ENCODE data around the gene CXCL13.
"Not testable (repeated sequence)": the region's sequence is repeated elsewhere in the genome, so short reads cannot be mapped to it uniquely, and the experiment has no call there.

Gene CXCL13, protein sequence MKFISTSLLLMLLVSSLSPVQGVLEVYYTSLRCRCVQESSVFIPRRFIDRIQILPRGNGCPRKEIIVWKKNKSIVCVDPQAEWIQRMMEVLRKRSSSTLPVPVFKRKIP

GRCh38 chr4:77605210-77605902 is at the start of gene CXCL13:
TSS of gene CXCL13 (plus strand) at chr4:77605820. CDS start at chr4:77605866, 46 bp downstream.
- no peak for DNase-seq (ENCODE audit: low read depth)
- no peak for TF ChIP-seq CTCF (IDR thresholded peaks at IDR 0.05; ENCODE audit: control insufficient read depth, insufficient read depth, low read depth, low read length, missing control alignments)
- no peak within 1 kb of the TSS for H3K4me3 ChIP-seq (ENCODE audit: control insufficient read depth, low read depth, low read length)

GRCh38 chr4:77560170-77560569 is 45.5 kb upstream of the CXCL13 start:
- DNase-seq (ENCODE audit: low read depth), result no peak
- no peak overlapping the region for H3K4me3 ChIP-seq (ENCODE audit: control insufficient read depth, low read depth, low read length)
- TF ChIP-seq CTCF (IDR thresholded peaks at IDR 0.05; ENCODE audit: control insufficient read depth, insufficient read depth, low read depth, low read length, missing control alignments), result no peak

DNA sequence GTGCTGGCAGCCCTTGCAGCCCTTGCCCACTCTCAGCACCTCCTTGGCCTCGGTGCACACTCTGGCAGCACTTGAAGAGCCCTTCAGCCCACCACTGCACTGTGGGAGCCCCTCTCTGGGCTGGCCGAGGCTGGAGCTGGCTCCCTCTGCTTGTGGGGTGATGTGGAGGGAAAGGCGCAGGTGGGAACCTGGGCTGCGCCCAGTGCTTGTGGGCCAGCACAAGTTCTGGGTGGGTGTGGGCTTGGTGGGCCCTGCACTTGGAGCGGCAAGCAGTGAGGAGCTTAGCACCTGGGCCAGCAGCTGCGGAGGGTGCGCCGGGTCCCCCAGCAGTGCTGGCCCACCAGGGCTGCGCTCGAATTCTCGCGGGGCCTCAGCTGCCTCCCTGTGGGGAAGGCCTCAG is 43.9 kb upstream of the CXCL13 start:
- not testable (repeated sequence) for DNase-seq (ENCODE audit: low read depth); H3K4me3 ChIP-seq (ENCODE audit: control insufficient read depth, low read depth, low read length)

DNA sequence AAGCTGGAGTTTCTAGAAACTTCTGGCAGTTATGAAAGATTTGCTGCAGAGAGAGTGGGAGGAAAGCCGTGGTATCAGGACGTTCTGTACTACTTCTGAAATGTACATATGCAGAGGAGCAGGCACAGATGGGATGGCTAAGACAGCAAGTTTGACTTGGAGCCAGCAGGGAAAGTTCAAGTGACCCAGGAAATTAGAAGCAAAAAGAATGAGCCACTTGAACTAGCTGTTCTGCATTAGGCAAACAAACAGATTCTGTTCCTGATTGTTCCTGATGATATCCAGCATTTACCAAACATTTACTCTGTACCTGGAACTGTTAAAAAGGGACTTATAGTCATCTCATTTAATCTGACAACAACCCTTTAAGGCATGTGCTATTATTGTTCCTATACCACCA is 41.4 kb upstream of the CXCL13 start:
- TF ChIP-seq CTCF (IDR thresholded peaks at IDR 0.05; ENCODE audit: control insufficient read depth, insufficient read depth, low read depth, low read length, missing control alignments), result no peak
- no peak for DNase-seq (ENCODE audit: low read depth)
- H3K4me3 ChIP-seq (ENCODE audit: control insufficient read depth, low read depth, low read length), result no peak overlapping the region

DNA sequence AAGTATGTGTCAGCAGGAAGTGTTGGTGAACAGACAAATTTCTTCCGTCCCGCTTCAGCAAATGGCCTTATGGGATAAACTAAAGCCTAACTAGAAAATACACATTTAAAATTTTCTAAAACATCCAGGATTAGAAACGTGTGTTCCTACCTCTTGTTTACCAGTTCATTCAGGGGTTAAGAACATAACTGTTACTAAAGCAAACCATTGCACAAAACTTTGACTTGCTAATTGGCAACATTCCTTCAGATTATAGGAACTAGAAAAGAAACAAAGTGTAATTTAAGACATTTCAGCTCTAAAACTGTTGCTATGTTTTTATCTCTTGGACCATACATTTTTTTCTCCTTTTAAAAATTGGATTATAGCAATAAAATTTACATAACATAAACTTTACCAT is 39.5 kb upstream of the CXCL13 start:
- DNase-seq (ENCODE audit: low read depth), result no peak
- no peak for TF ChIP-seq CTCF (IDR thresholded peaks at IDR 0.05; ENCODE audit: control insufficient read depth, insufficient read depth, low read depth, low read length, missing control alignments)
- H3K4me3 ChIP-seq (ENCODE audit: control insufficient read depth, low read depth, low read length), result no peak overlapping the region

GRCh38 chr4:77567549-77567948 is 38.1 kb upstream of the CXCL13 start:
- no peak overlapping the region for H3K4me3 ChIP-seq (ENCODE audit: control insufficient read depth, low read depth, low read length)
- TF ChIP-seq CTCF (IDR thresholded peaks at IDR 0.05; ENCODE audit: control insufficient read depth, insufficient read depth, low read depth, low read length, missing control alignments), result no peak
- no peak for DNase-seq (ENCODE audit: low read depth)

DNA sequence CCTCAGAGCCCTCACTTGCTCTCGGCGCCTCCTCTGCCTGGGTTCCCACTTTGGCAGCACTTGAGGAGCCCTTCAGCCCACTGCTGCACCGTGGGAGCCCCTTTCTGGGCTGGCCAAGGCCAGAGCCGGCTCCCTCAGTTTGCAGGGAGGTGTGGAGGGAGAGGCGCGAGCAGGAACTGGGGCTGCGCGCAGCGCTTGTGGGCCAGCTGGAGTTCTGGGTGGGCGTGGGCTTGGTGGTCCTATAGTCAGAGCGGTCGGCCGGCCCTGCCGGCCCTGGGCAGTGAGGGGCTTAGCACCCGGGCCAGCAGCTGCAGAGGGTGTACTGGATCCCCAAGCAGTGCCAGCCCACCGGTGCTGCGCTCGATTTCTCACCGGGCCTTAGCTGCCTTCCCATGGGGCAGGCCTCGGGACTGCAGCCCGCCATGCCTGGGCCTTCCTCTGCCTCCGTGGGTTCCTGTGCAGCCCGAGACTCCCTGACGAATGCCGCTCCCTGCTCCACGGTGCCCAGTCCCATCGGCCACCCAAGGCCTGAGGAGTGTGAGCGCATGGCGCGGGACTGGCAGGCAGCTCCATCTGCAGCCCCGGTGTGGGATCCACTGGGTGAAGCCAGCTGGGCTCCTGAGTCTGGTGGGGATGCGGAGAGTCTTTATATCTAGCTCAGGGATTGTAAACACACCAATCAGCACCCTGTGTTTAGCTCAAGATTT is 35.0 kb upstream of the CXCL13 start:
- not testable (repeated sequence) for DNase-seq (ENCODE audit: low read depth); H3K4me3 ChIP-seq (ENCODE audit: control insufficient read depth, low read depth, low read length)
